ENCODE results near the gene EED. TPM values are rescaled to one million over a fixed set of nuclear protein-coding genes. Genes with fewer than 3 reads are reported as not detected.

Gene EED
- total and polyA plus RNA-seq, 9 of the 15 experiments (the other 6 are each of a cell fraction or from before 2014, with no cell fraction given), result 33.0 to 110 (median 55.1) TPM

- TF ChIP-seq HNRNPH1 (optimal IDR thresholded peaks at IDR 0.05; ENCODE audit: low read depth, low read length) (no peak), ZNF324 (CRISPR knock-in tag; IDR thresholded peaks at IDR 0.05) (no peak), ZNF644 (tag; IDR thresholded peaks at IDR 0.05; ENCODE audit: low read depth) (no peak; the same call in 1 of the 2 replicates), LCOR (CRISPR knock-in tag; IDR thresholded peaks at IDR 0.05) (peak; percentile 93), RBM39 (optimal IDR thresholded peaks at IDR 0.05; ENCODE audit: low read depth, low read length) (peak; percentile 74), DEAF1 (CRISPR knock-in tag; IDR thresholded peaks at IDR 0.05) (peak; percentile 29; the same call in 1 of the 2 replicates), CBFA2T3 (IDR thresholded peaks at IDR 0.05) (peak; percentile 43; the same call in 1 of the 2 replicates), MYBL2 (IDR thresholded peaks at IDR 0.05; ENCODE audit: low read depth) (no peak), MYBL2 (CRISPR knock-in tag; IDR thresholded peaks at IDR 0.05; ENCODE audit: borderline replicate concordance) (no peak), MXD1 (CRISPR knock-in tag; IDR thresholded peaks at IDR 0.05; ENCODE audit: borderline replicate concordance, poor library complexity, severe bottlenecking) (no peak), PTRF (tag; IDR thresholded peaks at IDR 0.05) (no peak), KDM5B (IDR thresholded peaks at IDR 0.05; ENCODE audit: insufficient replicate concordance, low read depth, low read length) (peak; percentile 90), TAF9B (IDR thresholded peaks at IDR 0.05; ENCODE audit: partially characterized antibody) (peak; percentile 92), E2F5 (CRISPR knock-in tag; IDR thresholded peaks at IDR 0.05) (no peak), TBL1XR1 (IDR thresholded peaks at IDR 0.05; ENCODE audit: low read length in 2 of 2) (peak in 1 of 2 experiments; percentile 43; a peak in 1 of 4 replicates)
Measured at GRCh38 chr11:86244522-86245368, at the start of gene EED (continued).
